Panc1 (cell line): ENCODE data around the gene RLBP1. TPM values are rescaled to one million over a fixed set of nuclear protein-coding genes. Genes with fewer than 3 reads are reported as not detected.
"Not testable (repeated sequence)": the region's sequence is repeated elsewhere in the genome, so short reads cannot be mapped to it uniquely, and the experiment has no call there.

Experiments
- ATAC-seq: fragments of 200-7000 bp; cut with Tn5 transposase; 2 replicates; pipeline ENCODE4 v1.9.1; 2020; ENCODE audit warnings: mild to moderate bottlenecking, moderate library complexity
- BruUV-seq: library from RNA; stranded (reverse); fragments of 400-500 nt; replicated peaks from 2 replicates; lab custom pipeline; 2021; lab: Mats Ljungman, UMichigan
- CTCF ChIA-PET: fragments of 300-600 bp; sonication (Branson Sonifier 250); formaldehyde crosslinking; loops from one replicate; lab custom pipeline; 2022; ENCODE audit warnings: antibody characterized with exemption; lab: Charles Lee
- POLR2A ChIA-PET: fragments of 300-600 bp; sonication (Branson Sonifier 250); formaldehyde crosslinking; loops from one replicate; lab custom pipeline; 2022; ENCODE audit warnings: antibody characterized with exemption; lab: Charles Lee
- DNase-seq: peaks from one replicate; pipeline ENCODE4 v3.0.0-alpha.2; 2010; ENCODE audit warnings: low read depth, low spot score
- H3K27ac ChIP-seq: 2 replicates; pipeline ENCODE4 v1.5.1; 2011; ENCODE audit warnings: mild to moderate bottlenecking, low read length, inconsistent platforms
- H3K27me3 ChIP-seq: fragments of 200-500 bp; sonication (Bioruptor generic); 2 replicates; pipeline ENCODE4 v1.6.0; 2014; ENCODE audit warnings: low read length, inconsistent platforms; ENCODE audit not compliant: control insufficient read depth, insufficient read depth
- H3K36me3 ChIP-seq: fragments of 200-500 bp; sonication (Bioruptor generic); 2 replicates; pipeline ENCODE4 v1.5.1; 2014; ENCODE audit warnings: inconsistent platforms, mild to moderate bottlenecking, low read length, moderate library complexity; ENCODE audit not compliant: control insufficient read depth, insufficient read depth
- H3K4me1 ChIP-seq: 2 replicates; pipeline ENCODE4 v1.5.1; 2011; ENCODE audit warnings: inconsistent platforms, mild to moderate bottlenecking, low read length, moderate library complexity; ENCODE audit not compliant: control insufficient read depth, insufficient read depth
- H3K4me3 ChIP-seq, 2 experiments: 2 replicates each; pipeline ENCODE4 v1.5.1; 2011 to 2012; ENCODE audit warnings: low read depth in 2 of 2, low read length in 2 of 2, mild to moderate bottlenecking in 2 of 2, inconsistent platforms in 1 of 2, moderate library complexity in 1 of 2
- H3K9me3 ChIP-seq: fragments of 200-500 bp; sonication (Bioruptor generic); 2 replicates; pipeline ENCODE4 v1.5.1; 2014; ENCODE audit warnings: low read depth, mild to moderate bottlenecking, inconsistent platforms, low read length, moderate library complexity; ENCODE audit not compliant: control insufficient read depth, insufficient read depth
- POLR2AphosphoS5 ChIP-seq: IDR thresholded peaks from 2 replicates; pipeline ENCODE4 v1.6.1; 2012; ENCODE audit warnings: mild to moderate bottlenecking, low read depth, low read length, moderate library complexity
- SIN3A ChIP-seq: IDR thresholded peaks from 2 replicates; pipeline ENCODE4 v1.6.1; 2012; ENCODE audit warnings: low read depth, mild to moderate bottlenecking, low read length, moderate library complexity, borderline replicate concordance; ENCODE audit not compliant: insufficient read depth
- TCF7L2 ChIP-seq: IDR thresholded peaks from 2 replicates; pipeline ENCODE4 v1.6.1; 2011; ENCODE audit warnings: mild to moderate bottlenecking, low read depth, low read length, inconsistent platforms
- in situ Hi-C: cut with HindIII; loops from 2 replicates; pipeline ENCODE4 v1.10.0; 2016; ENCODE audit warnings: low sequenced_read_pairs, low pct_unique_long_range_greater_than_20kb
- intact Hi-C: fragments of 100-400 bp; cut with micrococcal nuclease; formaldehyde crosslinking; loops from one replicate; pipeline ENCODE4 v1.10.0; 2022; ENCODE audit not compliant: unreplicated experiment
- total RNA-seq: library from RNA; stranded (reverse); gene quantifications from one replicate; pipeline ENCODE4 v1.2.1, GENCODE V29; 2021; ENCODE audit not compliant: unreplicated experiment
- TF ChIP-seq, protein P1 (sequence below): fragments of 450-650 bp; IDR thresholded peaks from 2 replicates; pipeline ENCODE4 v1.5.1; 2017; ENCODE audit warnings: mild to moderate bottlenecking
- TF ChIP-seq, protein P2 (sequence below), 2 experiments: IDR thresholded peaks; 2 replicates each; pipeline ENCODE4 v1.6.1; 2011 to 2012; ENCODE audit warnings: low read depth in 2 of 2, control low read depth in 1 of 2, low read length in 1 of 2, mild to moderate bottlenecking in 1 of 2, moderate library complexity in 1 of 2; ENCODE audit not compliant: insufficient read depth in 1 of 2

RLBP1 gene
- total RNA-seq, 1 experiment from 2014 or later: not detected

DNA sequence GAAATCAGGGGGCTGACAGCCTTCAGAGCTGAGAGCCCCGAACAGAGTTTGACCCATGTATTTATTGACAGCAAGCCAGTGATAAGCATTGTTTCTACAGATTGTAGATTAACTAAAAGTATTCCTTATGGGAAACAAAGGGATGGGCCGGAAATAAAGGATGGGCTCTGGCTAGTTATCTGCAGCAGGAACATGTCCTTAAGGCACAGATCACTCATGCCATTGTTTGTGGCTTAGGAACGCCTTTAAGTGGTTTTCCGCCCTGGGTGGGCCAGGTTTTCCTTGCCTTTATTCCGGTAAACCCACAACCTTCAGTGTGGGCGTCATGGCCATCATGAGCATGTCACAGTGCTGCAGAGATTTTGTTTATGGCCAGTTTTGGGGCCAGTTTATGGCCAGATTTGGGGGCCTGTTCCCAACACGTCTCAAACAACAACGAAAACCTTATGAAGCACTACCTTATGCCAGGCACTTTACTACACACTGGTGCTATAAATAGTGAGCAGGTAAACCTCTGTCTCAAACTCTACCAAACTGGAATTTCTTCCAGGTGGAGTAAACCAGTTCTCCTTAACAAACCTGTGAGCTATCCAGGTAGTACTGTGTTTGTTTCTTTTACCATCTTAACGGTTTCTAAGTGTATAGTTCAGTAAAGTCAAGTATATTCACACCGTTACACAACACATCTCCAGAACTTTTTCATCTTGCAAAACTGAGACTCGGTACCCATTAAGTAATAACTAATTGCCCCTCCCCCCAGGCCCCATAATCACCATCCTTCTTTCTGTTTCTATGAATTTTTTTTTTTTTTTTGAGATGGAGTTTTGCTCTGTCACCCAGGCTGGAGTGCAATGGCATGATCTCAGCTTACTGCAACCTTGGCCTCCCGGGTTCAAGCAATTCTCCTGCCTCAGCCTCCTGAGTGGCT, 18.8 kb upstream of the RLBP1 start:
- H3K27me3 ChIP-seq, POLR2A ChIA-PET, DNase-seq, intact Hi-C loops, H3K9me3 ChIP-seq, H3K36me3 ChIP-seq, BruUV-seq, ATAC-seq, H3K4me1 ChIP-seq, H3K27ac ChIP-seq, H3K4me3 ChIP-seq, in situ Hi-C loops: not testable (repeated sequence)
- CTCF ChIA-PET: interaction anchor here (0.6 to 1.1 kb wide), 4 partner anchors 9 to 95 kb away, joined by 3 to 5 read pairs (median 4); no protein-coding TSS in a partner anchor

DNA sequence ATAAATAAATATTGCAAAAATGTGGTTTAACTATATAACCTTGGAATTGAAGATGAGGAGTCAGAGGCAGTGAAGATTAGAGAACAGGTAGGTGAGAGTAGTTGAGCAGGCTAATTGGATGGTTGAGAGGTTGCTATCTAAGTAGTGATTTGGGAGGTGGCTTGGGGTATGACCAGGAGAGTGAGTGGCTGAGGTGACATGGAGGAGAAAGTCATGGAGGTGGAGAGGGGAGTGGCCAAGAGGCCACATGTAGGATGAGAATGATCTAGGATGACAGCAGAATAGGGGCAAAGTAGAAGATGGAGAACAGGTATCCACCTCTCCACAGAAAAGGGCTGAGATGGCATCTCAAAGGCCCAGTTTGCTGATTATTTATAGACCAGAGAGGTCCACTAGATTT, 10.5 kb upstream of the RLBP1 start:
- Histone ChIP-seq H3K9me3 (no peaks in the 10 kb centered on the region), H3K4me1 (no peaks in the 10 kb centered on the region), H3K4me3 (no peak overlapping the region), H3K36me3 (no peaks in the 10 kb centered on the region), H3K27me3 (no peaks in the 10 kb centered on the region), H3K27ac (no peak overlapping the region)
- DNase-seq (no peak), ATAC-seq (no peak)
- BruUV-seq: no TSS peak
- intact Hi-C loops (no loop called here), in situ Hi-C loops (no loop called here)
- POLR2A ChIA-PET: no interaction called here
- CTCF ChIA-PET: interaction anchor here (0.6 kb wide), 1 partner anchor 9 kb away, joined by 5 read pairs; no protein-coding TSS in a partner anchor
- no peak for TF ChIP-seq TCF7L2
- TF ChIP-seq, protein P1, sequence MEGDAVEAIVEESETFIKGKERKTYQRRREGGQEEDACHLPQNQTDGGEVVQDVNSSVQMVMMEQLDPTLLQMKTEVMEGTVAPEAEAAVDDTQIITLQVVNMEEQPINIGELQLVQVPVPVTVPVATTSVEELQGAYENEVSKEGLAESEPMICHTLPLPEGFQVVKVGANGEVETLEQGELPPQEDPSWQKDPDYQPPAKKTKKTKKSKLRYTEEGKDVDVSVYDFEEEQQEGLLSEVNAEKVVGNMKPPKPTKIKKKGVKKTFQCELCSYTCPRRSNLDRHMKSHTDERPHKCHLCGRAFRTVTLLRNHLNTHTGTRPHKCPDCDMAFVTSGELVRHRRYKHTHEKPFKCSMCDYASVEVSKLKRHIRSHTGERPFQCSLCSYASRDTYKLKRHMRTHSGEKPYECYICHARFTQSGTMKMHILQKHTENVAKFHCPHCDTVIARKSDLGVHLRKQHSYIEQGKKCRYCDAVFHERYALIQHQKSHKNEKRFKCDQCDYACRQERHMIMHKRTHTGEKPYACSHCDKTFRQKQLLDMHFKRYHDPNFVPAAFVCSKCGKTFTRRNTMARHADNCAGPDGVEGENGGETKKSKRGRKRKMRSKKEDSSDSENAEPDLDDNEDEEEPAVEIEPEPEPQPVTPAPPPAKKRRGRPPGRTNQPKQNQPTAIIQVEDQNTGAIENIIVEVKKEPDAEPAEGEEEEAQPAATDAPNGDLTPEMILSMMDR: no peak
- TF ChIP-seq POLR2AphosphoS5: no peak
- TF ChIP-seq, protein P2, sequence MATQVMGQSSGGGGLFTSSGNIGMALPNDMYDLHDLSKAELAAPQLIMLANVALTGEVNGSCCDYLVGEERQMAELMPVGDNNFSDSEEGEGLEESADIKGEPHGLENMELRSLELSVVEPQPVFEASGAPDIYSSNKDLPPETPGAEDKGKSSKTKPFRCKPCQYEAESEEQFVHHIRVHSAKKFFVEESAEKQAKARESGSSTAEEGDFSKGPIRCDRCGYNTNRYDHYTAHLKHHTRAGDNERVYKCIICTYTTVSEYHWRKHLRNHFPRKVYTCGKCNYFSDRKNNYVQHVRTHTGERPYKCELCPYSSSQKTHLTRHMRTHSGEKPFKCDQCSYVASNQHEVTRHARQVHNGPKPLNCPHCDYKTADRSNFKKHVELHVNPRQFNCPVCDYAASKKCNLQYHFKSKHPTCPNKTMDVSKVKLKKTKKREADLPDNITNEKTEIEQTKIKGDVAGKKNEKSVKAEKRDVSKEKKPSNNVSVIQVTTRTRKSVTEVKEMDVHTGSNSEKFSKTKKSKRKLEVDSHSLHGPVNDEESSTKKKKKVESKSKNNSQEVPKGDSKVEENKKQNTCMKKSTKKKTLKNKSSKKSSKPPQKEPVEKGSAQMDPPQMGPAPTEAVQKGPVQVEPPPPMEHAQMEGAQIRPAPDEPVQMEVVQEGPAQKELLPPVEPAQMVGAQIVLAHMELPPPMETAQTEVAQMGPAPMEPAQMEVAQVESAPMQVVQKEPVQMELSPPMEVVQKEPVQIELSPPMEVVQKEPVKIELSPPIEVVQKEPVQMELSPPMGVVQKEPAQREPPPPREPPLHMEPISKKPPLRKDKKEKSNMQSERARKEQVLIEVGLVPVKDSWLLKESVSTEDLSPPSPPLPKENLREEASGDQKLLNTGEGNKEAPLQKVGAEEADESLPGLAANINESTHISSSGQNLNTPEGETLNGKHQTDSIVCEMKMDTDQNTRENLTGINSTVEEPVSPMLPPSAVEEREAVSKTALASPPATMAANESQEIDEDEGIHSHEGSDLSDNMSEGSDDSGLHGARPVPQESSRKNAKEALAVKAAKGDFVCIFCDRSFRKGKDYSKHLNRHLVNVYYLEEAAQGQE (IDR thresholded peaks at IDR 0.05; ENCODE audit: insufficient read depth in 1 of 2, low read depth in 2 of 2, low read length in 1 of 2): no peak
- no peak for TF ChIP-seq SIN3A

DNA sequence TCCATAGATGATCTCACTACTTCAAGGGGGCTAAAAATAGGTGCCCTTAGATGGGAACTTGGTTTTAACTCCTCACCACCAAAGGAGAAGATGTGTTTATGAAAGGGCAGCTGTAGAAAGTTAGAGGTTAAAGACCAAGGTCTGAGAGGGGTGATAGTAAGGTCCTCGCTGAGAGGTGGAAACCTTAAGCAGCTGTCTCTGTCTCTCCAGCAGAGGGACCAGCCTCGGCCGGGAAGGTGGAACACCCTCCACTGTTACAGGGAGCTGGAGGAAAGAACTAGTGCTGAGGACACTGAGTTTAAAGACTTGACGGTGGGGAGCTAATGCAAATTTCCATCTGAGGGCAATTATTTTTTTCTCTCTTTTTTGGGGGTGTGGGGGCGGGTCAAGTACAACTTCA, 8.9 kb upstream of the RLBP1 start:
- Histone ChIP-seq H3K9me3 (no peaks in the 10 kb centered on the region), H3K36me3 (no peaks in the 10 kb centered on the region), H3K27me3 (no peaks in the 10 kb centered on the region), H3K4me1 (no peaks in the 10 kb centered on the region), H3K4me3 (no peak overlapping the region), H3K27ac (no peak overlapping the region)
- in situ Hi-C loops (no loop called here), intact Hi-C loops (no loop called here)
- peak; percentile 79; the same call in 1 of the 2 replicates for ATAC-seq
- BruUV-seq: no TSS peak
- ChIA-PET CTCF (interaction anchor here (0.6 to 0.8 kb wide), 4 partner anchors 12 to 124 kb away, joined by 3 to 11 read pairs (median 6); no protein-coding TSS in a partner anchor), POLR2A (no interaction called here)
- DNase-seq: no peak
- TF ChIP-seq, protein P1: no peak; the same call in 1 of the 2 replicates
